GM12873 (cell line): ENCODE measurements around the gene ODF2.

Experiments
- CTCF ChIP-seq: IDR thresholded peaks from 2 replicates; pipeline ENCODE4 v1.5.1; 2012; ENCODE audit warnings: low read depth, mild to moderate bottlenecking, moderate library complexity, low read length, control low read depth; ENCODE audit not compliant: insufficient read depth; ENCODE audit errors: missing control alignments

Gene ODF2

GRCh38 chr9:128479262-128479661 is 23.5 kb downstream of the ODF2 start:
- TF ChIP-seq CTCF = no peak

- no peak for TF ChIP-seq CTCF
Observed at GRCh38 chr9:128481561-128481960, 25.8 kb downstream of the ODF2 start.

GRCh38 chr9:128482186-128482585 is 26.4 kb downstream of the ODF2 start:
- no peak for TF ChIP-seq CTCF

- no peak for TF ChIP-seq CTCF
Observed at GRCh38 chr9:128484686-128485413, 29.0 kb downstream of the ODF2 start.

GRCh38 chr9:128485414-128485855 is 29.6 kb downstream of the ODF2 start:
- TF ChIP-seq CTCF = no peak

GRCh38 chr9:128486201-128486600 is 30.4 kb downstream of the ODF2 start:
- no peak for TF ChIP-seq CTCF

- no peak for TF ChIP-seq CTCF
Observed at GRCh38 chr9:128493424-128493823, 37.6 kb downstream of the ODF2 start.
